Endodermal cell (in vitro differentiated cells): ENCODE results near the gene PRR12. TPM values are rescaled to one million over a fixed set of nuclear protein-coding genes. Genes with fewer than 3 reads are reported as not detected.
A peak's percentile ranks its signal among the peaks of the same experiment; 100 is the strongest.

Experiments
- DNase-seq: peaks from one replicate; pipeline ENCODE4 v3.0.0-alpha.2; 2017
- H3K27ac ChIP-seq: 2 replicates; pipeline ENCODE4 v1.5.1; 2013; ENCODE audit warnings: mild to moderate bottlenecking, low read depth, low read length, moderate library complexity
- H3K27me3 ChIP-seq: 2 replicates; pipeline ENCODE4 v1.6.1; 2013; ENCODE audit warnings: mild to moderate bottlenecking, low read length, moderate library complexity; ENCODE audit not compliant: insufficient read depth, control insufficient read depth, poor library complexity, severe bottlenecking
- H3K36me3 ChIP-seq: 2 replicates; pipeline ENCODE4 v1.7.0; 2013; ENCODE audit warnings: mild to moderate bottlenecking, low read length, moderate library complexity; ENCODE audit not compliant: control insufficient read depth, insufficient read depth
- H3K4me1 ChIP-seq: one replicate; pipeline ENCODE4 v1.7.0; 2013; ENCODE audit warnings: low read length; ENCODE audit not compliant: control insufficient read depth, insufficient read depth
- H3K4me3 ChIP-seq: 2 replicates; pipeline ENCODE4 v1.5.1; 2013; ENCODE audit warnings: mild to moderate bottlenecking, low read length, moderate library complexity
- H3K9ac ChIP-seq: 2 replicates; pipeline ENCODE4 v1.6.1; 2013; ENCODE audit warnings: mild to moderate bottlenecking, low read length, moderate library complexity; ENCODE audit not compliant: poor library complexity, severe bottlenecking; ENCODE audit errors: extremely low read depth
- H3K9me3 ChIP-seq: 2 replicates; pipeline ENCODE4 v1.6.1; 2013; ENCODE audit warnings: mild to moderate bottlenecking, low read length, moderate library complexity; ENCODE audit not compliant: control insufficient read depth
- H3K27ac Mint-ChIP-seq: 2 replicates; pipeline ENCODE4 v1.8.0; 2020; ENCODE audit warnings: mixed read lengths
- H3K27me3 Mint-ChIP-seq: 2 replicates; pipeline ENCODE4 v1.8.0; 2021; ENCODE audit warnings: mild to moderate bottlenecking, mixed read lengths; ENCODE audit not compliant: insufficient read depth
- H3K36me3 Mint-ChIP-seq: 2 replicates; pipeline ENCODE4 v1.8.0; 2020; ENCODE audit warnings: low read depth, mixed read lengths
- H3K4me1 Mint-ChIP-seq: 2 replicates; pipeline ENCODE4 v1.8.0; 2020; ENCODE audit warnings: mixed read lengths
- H3K4me3 Mint-ChIP-seq: 2 replicates; pipeline ENCODE4 v1.8.0; 2020; ENCODE audit warnings: mild to moderate bottlenecking, moderate library complexity, mixed read lengths
- H3K9me3 Mint-ChIP-seq: 2 replicates; pipeline ENCODE4 v1.8.0; 2020; ENCODE audit warnings: mild to moderate bottlenecking, mixed read lengths
- CTCF ChIP-seq: fragments of 200-600 bp; sonication (generic); conservative IDR thresholded peaks from 2 replicates; pipeline ENCODE4 v1.5.0; 2021; ENCODE audit warnings: antibody characterized with exemption, mild to moderate bottlenecking
- WGBS, 2 experiments: methylation state at CpG; one replicate each; pipeline versions ENCODE4 v1.1.5 to v1.1.7; 2013; ENCODE audit warnings: missing lambda C conversion rate in 2 of 2, mixed read lengths in 1 of 2; ENCODE audit not compliant: insufficient coverage in 1 of 2, insufficient read length in 1 of 2; 5-methylcytosine and 5-hydroxymethylcytosine counted together
- total RNA-seq, 2 donors: library from RNA; stranded (reverse); fragmentation: NEBNext Ultra II Directional in 1 of 2; extraction: Animal tissue kit (Norgen Biotek cat#: 25700) in 1 of 2; gene quantifications; 2 replicates in 1 of 2; 3 replicates in 1 of 2; pipeline ENCODE4 v1.2.1, GENCODE V29; 2021

The PRR12 gene
- total RNA-seq, 2 donors from 2014 or later: 67.6 to 69.6 TPM

DNA sequence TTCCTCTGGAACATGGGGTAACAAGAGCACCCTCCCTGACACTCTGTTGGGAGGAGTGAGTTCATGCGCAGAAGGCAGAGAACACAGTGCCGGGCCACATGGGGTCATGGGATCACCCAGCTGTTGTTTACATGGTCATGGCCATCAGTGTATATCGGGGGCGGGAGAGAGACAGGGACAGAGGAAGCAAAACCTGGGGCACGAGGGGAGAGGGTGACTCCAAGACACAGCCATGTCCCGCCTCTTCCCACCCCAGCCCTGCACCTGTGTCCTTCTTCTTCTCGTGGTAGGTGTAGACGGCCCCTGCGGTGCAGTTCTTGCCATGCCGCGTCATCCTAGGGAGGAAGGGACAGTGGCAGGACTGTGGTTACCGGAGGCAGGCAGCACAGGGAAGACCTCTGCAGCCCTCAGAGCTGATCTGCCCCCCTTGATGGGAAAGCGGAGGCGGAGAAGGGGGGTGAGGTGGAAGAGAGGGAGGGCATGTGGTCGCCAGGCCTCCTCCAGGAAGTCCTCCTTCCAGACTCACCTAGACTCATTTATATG lies 30.6 kb upstream of the PRR12 start:
- Histone ChIP-seq H3K4me3 (no peak overlapping the region), H3K9me3 (no peaks in the 10 kb centered on the region), H3K27me3 (no peaks in the 10 kb centered on the region), H3K27ac (no peak overlapping the region), H3K36me3 (peaks cover 43% of the 10 kb centered on the region), H3K4me1 (no peaks in the 10 kb centered on the region), H3K9ac (no peak overlapping the region)
- no peak for TF ChIP-seq CTCF
- Mint-ChIP-seq H3K27ac (peak overlapping the region; percentile 61), H3K27me3 (no peaks in the 10 kb centered on the region), H3K36me3 (peaks cover 49% of the 10 kb centered on the region), H3K9me3 (no peaks in the 10 kb centered on the region), H3K4me3 (no peak overlapping the region), H3K4me1 (no peaks in the 10 kb centered on the region)
- 91 to 97% methylated on average over 10 to 14 of the region's 15 CpGs for WGBS, 2 experiments
- no peak for DNase-seq

GRCh38 chr19:49564616-49565045 lies 26.4 kb upstream of the PRR12 start:
- Histone ChIP-seq H3K4me1 (no peaks in the 10 kb centered on the region), H3K27me3 (no peaks in the 10 kb centered on the region), H3K4me3 (no peak overlapping the region), H3K27ac (no peak overlapping the region), H3K36me3 (peaks cover 15% of the 10 kb centered on the region), H3K9me3 (no peaks in the 10 kb centered on the region), H3K9ac (no peak overlapping the region)
- Mint-ChIP-seq H3K36me3 (peaks cover 31% of the 10 kb centered on the region), H3K9me3 (no peaks in the 10 kb centered on the region), H3K4me1 (no peaks in the 10 kb centered on the region), H3K4me3 (no peak overlapping the region), H3K27me3 (no peaks in the 10 kb centered on the region), H3K27ac (no peak overlapping the region)
- WGBS, 2 experiments: 83 to 96% methylated on average over 2 to 5 of the region's 6 CpGs
- no peak for TF ChIP-seq CTCF
- no peak for DNase-seq

- DNase-seq: no peak
- no peaks in the 10 kb centered on the region for H3K27me3 Mint-ChIP-seq
- peaks cover under 1% of the 10 kb centered on the region for H3K4me1 Mint-ChIP-seq
- Histone ChIP-seq H3K9me3 (no peaks in the 10 kb centered on the region), H3K36me3 (peaks cover 10% of the 10 kb centered on the region), H3K27me3 (no peaks in the 10 kb centered on the region), H3K4me3 (no peak overlapping the region), H3K27ac (no peak overlapping the region), H3K9ac (no peak overlapping the region), H3K4me1 (no peaks in the 10 kb centered on the region)
- H3K9me3 Mint-ChIP-seq: no peaks in the 10 kb centered on the region
- TF ChIP-seq CTCF: no peak
- H3K36me3 Mint-ChIP-seq: peaks cover 27% of the 10 kb centered on the region
- H3K27ac Mint-ChIP-seq: no peak overlapping the region
- WGBS, 2 experiments: 94 to 99% methylated on average over 2 to 4 of the region's 4 CpGs
- H3K4me3 Mint-ChIP-seq: no peak overlapping the region
These were observed 25.7 kb upstream of the PRR12 start for GRCh38 chr19:49565261-49565660.
